T-helper 2 cell treated with Interferon-gamma antibody and Interleukin-4, amounts not matched to agents 100 ng/mL and 5 ng/mL, for 36 hours (primary cell): ENCODE data around the gene LRFN3. TPM values are rescaled to one million over a fixed set of nuclear protein-coding genes. Genes with fewer than 3 reads are reported as not detected.
"Not testable (repeated sequence)": the region's sequence is repeated elsewhere in the genome, so short reads cannot be mapped to it uniquely, and the experiment has no call there.

Experiments
- intact Hi-C: fragments of 100-400 bp; cut with micrococcal nuclease; formaldehyde crosslinking; loops from one replicate; pipeline ENCODE4 v1.15.1; 2023
- total RNA-seq: library from RNA; stranded (reverse); gene quantifications from 2 replicates; pipeline ENCODE4 v1.2.3, GENCODE V29; 2022

Gene LRFN3
- total RNA-seq, 1 donor from 2014 or later, result 9.7 TPM

DNA sequence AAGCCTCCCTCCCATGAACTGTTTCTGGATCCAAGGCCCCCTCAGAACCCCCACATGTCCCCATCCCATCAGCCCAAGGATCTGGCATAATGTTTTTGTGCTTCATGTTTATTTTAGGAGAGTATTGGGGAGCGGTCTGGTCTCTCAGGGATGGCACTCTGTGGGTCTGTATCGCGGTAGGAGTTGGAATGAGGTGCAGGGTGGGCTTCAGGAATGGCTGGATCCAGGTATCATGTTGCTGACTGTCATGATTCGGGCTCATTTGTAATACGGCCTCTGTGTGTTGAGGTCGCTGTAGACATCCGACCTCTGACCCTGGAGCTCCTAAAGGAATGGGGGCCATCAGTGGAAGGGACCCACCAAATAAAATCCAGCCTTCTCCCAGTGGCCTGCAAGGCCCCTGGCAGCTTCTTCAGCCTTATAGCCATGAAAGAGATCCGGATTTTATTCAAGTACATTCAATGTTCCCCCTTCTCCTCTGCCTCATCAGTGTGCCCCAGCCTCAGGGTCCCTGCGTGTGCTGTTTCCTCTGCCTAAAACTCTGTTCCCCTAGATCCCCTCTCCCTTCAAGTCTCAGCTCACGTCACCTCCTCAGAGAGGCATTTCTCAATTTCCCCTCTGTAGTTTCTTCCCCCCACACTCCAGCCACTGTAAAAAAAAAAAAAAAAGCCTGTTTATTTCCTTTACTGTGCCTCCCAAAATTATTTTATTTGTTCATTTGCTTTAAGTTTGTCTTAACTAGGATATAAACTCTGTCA lies 31.7 kb upstream of the LRFN3 start:
- intact Hi-C loops, result loop anchor here (5.0 kb wide), 1 partner anchor 192 kb away; no protein-coding TSS in a partner anchor

DNA sequence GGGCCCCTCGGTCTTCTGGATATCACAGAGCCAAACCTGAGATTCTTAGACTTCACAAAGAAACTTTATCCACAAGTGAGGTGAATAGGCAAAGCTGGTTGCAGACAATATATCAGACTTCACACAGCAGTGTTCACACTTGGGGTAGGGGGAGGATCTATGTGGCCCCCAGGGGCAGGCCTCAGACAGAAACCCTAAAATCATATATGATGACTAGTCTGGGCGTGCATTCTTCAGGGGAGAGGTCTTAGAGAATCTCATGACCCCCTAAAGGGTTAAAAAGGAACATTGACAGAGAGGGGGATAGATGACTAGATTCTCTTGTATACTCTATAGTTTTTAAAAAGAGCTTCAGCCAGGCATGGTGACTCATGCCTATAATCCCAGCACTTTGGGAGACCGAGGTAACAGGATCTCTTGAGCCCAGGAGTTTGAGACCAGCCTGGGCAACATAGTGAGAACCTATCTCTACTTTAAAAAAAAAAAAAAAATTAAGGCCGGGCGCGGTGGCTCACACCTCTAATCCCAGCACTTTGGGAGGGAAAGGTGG lies 30.9 kb upstream of the LRFN3 start:
- intact Hi-C loops, result no loop called here

DNA sequence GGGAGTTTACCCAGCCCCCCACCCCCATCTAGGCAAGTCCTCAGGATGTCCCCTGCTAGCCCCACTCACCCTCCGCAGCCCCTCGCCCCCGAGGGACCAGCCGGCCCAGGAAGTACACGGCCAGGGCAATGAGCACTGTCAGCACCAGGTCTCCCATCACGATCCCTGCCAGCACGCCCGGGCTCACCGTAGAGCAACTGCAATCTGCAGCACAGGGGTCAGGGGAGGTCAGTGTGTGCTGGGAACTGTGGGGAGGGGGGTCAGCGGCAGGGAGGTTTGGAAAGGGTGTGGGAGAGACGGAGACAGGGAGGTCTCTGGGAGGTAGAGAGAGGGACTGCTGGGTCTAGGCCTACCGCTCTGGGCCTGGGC lies 28.8 kb upstream of the LRFN3 start:
- intact Hi-C loops, result no loop called here

DNA sequence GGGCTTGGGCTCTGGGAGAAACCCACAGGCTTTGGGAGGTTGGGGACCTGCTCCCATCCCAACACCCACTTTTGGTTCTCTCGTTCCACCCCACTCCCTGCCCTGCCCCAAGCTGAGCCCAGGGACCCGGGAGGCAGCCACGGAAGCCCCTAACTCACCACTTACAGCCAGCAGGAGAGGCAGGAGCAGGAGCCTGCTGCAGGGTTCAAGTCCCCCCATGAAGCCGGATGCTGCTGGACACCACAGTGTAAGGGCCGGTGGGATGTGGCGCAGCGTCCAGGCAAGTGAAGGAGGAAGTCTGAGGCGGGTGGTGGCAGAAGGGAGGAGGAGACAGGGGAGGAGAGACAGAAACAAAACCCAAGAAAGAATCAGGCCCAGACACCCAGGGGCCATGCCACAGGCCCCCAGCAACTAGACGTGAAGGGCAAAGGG lies 28.1 kb upstream of the LRFN3 start, which contains the start of gene TYROBP:
TSS of gene TYROBP (minus strand) at position 286 of the 432 bp plus-strand sequence. CDS start at position 219, 67 bp downstream.
- intact Hi-C loops, result no loop called here

DNA sequence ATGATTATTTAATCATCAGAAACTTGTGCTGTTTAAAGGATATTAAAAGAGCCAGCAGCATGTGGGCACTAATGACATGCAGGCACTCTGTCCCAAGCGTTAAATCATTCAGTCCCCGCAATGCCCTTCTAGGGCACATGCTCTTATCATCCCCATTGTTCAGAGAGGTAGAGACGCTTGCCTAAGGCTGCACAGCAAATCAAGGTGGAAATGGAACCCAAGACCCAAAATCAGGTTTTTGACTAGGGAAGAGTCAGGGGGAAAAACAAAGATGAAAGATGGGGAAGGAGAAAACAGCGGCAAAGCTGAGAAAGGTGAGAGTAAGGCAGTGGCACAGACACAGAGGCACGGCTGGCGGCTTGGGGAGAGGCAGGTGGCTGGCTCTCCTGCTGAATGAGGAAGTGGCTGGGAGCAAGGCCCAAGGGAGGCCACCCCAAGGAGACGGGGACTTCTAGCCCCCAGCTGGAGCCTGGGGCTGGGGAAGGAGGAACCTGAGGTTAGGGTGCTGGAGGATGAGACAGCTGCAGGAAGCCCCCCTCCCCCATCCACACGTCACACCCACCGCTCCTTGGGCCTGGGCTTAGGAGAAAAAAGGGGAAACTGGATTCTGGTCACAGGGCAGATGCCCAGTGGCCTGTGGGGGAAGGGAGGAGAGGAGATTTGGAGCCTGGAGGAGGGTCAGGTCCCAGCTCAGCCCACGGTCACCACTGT lies 27.0 kb upstream of the LRFN3 start:
- intact Hi-C loops, result no loop called here

DNA sequence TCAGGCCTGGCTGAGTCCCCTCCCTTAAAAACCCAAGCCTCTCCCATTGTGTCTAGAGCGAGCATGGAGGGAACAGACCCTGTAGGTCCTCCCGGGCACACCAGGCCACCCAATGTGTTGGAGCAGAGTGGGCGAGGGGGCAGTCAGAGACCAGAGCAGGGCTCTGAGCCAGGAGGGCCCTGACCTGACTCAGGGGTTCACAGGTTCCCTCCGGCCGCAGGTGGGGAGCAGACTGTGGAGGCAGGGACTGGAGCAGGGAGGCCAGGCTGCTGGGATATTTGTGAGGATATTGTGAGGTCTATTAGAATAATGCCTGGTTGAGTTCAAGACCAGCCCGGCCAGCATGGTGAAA lies 26.5 kb upstream of the LRFN3 start:
- intact Hi-C loops, result no loop called here

DNA sequence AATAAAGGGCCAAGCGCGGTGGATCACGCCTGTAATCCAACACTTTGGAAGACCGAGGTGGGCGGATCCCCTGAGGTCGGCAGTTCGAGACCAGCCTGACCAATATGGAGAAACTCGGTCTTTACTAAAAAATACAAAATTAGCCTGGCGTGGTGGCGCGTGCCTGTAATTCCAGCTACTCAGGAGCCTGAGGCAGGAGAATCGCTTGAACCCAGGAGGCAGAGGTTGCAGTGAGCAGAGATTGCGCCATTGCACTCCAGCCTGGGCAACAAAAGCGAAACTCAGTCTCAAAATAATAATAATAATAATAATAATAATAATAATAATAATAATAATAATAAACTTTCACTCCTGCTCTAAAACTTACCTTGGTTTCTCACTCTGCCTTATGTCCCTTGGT lies 25.8 kb upstream of the LRFN3 start:
- intact Hi-C loops, result not testable (repeated sequence)

DNA sequence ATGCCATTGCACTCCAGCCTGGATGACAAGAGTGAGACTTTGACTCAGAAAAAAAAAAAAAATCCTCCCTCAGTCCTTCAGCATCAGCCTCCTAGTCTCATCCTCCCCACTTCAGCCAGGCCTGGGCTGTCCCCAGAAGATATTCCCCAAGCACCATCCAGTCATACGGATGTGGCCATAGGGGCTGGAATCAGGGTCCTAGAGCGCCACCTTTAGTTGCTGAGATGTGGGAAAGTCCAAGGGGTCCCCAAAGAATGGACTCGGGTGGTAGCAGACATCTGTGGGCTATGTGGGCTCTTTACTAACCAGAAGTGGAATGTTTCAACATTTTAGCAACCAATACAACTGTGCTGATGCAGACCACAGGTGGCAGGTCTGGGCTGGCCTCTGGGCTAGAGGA lies 25.0 kb upstream of the LRFN3 start:
- intact Hi-C loops, result no loop called here

DNA sequence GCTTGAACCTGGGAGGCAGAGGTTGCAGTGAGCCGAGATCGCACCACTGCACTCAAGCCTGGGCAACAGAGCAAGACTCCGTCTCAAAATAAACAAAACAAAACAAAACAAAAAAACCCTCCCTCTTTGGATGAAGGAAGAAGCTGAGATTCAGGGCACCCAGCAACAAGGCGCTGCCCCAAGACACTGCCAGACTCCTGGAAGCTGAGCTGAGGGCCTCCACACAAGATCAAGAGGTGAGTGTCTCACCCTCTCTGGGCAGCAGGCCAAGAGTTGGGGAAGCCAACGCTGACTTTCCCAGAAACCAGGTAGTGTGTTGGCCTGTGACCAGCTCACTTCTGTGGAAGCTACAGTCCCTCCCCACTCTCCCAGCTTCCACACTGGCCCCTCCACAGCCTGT lies 24.4 kb upstream of the LRFN3 start:
- intact Hi-C loops, result no loop called here

DNA sequence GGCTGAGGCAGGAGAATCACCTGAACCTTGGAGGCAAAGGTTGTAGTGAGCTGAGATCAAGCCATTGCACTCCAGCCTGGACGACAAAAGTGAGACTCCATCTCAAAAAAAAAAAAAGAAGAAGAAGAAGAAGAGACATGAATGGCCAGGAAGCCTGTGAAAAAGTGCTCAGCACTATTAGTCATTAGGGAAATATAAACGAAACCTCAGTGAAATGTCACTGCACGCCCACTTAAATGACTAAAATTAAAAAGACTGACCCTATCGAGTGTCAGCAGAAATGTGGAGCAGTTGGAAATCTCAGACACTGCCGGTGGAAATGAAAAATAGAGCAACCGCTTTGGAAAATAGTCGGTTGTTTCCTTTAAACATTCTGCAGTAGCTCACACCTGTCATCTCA lies 22.6 kb upstream of the LRFN3 start:
- intact Hi-C loops, result no loop called here

DNA sequence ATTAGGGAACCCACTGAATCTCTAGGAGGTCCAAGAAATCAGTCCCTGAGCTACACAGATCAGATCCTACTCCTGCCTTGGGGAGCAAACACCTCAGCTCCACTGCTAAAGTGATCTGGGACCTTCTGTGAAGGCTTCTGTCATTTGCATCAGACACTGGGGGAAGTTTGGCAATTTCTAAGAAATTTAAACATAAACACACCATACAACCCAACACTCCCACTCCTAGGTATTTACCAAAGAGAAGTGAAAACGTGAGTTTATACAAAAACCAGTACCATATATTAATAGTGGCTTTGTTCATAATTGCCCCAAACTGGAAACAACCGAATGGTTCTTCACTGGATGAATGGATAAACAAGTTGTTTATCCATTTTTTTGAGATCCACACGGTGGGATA lies 20.7 kb upstream of the LRFN3 start:
- intact Hi-C loops, result no loop called here

DNA sequence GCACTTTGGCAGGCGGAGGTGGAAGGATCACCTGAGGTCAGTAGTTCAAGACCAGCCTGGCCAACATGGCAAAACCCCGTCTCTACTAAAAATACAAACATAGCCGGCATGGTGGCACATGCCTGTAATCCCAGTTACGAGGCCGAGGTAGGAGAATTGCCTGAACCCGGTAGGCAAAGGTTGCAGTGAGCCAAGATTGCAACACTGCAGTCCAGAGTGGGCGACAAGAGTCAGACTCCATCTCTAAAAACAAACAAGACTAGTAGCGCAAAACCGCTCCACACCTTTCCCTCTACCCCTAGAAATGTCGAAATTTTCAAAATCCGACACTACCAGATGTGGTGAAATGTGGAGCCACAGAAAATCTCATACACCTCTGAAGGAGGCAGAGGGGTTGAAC lies 16.9 kb upstream of the LRFN3 start:
- intact Hi-C loops, result no loop called here

DNA sequence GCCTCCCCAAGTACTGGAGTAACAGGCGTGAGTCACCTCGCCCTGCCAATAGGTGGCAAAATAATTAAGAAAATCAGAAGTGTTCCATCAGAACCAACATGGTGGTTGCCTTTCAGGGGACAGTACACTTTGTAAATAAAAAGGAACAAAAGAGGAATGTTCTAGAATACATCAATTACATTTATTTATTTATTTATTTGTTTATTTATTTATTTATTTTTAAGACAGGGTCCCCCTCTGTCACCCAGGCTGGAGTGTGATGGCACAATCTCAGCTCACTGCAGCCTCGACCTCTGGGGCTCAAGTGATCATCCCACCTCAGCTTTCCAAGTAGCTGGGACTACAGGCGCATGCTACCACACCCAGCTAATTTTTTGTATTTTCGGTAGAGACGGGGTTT lies 15.2 kb upstream of the LRFN3 start:
- intact Hi-C loops, result no loop called here

DNA sequence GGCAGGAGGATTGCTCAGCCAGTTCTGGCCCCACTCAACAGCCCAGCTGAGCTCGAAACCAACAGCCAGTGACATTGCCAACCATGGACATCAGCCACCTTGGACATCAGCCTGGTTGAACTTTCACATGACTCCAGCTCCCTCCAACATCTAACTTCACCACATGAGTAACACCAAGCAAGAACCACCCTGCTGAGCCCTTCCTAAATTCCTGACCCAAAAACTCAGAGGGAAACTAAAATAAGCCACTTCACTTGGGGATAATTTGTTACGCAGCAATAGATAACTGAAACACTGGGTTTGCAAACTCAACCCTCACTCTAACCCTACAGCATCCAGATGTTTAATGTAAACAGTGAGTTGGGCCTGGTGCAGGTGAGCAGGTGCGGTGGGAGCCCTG lies 10.7 kb upstream of the LRFN3 start:
- intact Hi-C loops, result no loop called here

DNA sequence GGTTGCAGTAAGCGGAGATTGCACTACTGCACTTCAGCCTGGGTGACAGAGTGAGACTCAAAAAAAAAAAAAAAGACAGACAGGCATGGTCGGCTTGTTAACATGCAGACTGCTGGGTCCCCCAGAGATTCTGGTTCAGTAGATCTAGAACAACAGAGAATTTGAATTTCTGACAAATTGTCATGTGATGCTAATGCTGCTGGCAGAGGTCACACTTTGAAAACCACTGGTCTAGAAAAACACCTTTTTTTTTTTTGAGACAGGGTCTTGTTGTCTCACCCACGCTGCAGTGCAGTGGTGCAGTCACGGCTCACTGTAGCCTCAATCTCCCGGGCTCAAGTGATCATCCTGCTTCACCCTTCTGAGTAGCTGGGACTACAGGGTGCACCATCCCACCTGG lies 7.7 kb upstream of the LRFN3 start:
- intact Hi-C loops, result no loop called here

DNA sequence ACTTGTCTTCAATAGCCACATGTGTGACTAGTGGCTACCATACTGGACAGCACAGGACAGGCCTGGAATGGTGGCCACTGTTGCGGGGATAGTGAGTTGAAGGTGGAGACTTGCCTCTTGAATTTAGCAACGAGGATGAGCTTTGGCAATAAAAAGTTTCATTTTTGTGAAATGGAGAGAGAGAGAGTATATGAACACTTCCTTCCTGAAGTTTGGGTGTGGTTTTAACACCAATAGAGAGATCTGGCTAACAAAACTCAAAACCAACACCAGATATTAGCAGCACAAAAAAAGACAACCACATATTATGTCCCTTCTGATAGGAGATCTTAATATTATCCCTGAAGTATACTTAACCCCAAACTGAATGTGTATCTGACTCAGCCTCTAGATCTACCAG lies 6.3 kb upstream of the LRFN3 start:
- intact Hi-C loops, result no loop called here

DNA sequence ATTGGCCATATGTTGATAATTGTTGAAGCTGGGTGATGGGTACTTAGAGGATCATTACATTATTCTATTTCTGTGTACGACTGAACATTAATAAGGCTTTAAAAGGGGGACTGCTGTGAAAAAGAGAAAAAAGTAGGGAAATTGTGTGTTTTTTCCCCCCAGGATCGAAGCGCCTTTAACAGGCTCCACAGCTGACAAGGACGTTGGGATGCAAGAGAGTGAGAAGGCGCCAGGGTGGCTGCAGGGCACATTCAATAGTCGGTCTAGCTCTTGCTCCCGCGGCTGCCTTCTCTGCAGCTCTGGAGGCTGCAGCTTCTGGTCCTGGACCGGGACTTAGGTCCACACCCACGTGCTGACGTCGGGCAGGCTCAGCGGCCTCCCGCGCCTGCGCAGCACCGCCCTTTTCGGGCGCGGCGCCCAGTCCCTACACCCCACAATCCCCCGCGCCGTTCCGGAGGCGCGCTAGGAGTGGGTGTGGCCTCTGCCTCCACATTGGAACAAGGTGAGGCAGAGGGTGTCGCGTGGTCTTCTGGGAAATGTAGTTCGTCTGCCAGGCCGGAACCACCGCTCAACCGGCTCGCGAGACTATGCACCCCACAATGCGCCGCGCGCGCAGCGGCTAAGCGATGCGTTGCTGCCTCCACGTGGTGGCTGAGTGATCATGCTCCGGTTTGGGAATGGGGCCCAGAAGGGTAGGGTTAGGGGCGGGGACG lies 4.9 kb upstream of the LRFN3 start:
- intact Hi-C loops, result loop anchor here (1.0 kb wide), 10 partner anchors 28 to 283 kb away; partner anchors contain the start of genes ARHGAP33, COX6B1, PSENEN and TBCB

DNA sequence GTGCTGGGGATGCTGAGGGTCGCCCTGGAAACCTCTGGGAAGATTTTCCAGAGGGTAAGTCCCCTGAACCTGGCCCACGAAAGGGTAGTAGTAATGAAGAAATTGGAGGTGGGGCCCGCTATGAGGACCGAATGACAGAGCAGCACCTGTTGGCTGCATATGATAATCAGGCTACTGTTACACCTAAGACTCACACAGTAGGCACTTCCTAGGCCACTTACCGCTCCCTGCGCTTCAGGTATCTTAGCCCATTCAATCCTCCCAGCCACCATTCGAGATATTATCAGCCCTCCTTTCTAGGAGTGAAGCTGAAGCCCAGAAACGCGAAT lies 4.3 kb upstream of the LRFN3 start:
- intact Hi-C loops, result loop anchor here (1.0 kb wide), 10 partner anchors 29 to 284 kb away; partner anchors contain the start of genes ARHGAP33, COX6B1, PSENEN and TBCB

DNA sequence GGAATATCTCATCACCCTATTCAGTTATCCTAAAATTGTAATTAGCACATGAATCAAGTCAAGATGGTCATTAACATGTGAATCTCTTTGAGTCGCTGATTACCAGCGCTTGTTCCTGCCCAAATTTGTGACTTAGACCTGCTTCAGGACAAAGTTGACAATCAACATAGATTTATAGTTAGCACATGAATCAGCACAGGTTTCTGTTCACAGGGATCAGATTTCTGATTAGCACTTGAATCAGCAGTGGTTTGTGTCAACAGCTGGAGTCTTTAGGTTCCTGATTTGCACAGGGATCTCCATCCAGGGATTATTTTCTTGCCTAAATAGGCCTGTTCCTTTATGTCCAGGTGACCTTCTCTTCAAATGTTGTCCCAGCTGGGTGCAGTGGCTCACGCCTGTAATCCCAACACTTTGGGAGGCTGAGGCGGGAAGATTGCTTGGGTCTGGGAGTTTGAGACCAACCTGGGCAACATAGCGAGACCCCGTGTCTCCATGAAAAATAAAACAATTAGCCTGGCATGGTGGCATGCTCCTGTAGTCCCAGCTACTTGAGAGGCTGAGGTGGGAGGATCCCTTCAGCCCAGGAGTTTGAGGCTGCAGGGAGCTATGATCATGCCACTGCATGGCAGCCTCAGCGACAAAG lies 3.8 kb upstream of the LRFN3 start:
- intact Hi-C loops, result no loop called here

DNA sequence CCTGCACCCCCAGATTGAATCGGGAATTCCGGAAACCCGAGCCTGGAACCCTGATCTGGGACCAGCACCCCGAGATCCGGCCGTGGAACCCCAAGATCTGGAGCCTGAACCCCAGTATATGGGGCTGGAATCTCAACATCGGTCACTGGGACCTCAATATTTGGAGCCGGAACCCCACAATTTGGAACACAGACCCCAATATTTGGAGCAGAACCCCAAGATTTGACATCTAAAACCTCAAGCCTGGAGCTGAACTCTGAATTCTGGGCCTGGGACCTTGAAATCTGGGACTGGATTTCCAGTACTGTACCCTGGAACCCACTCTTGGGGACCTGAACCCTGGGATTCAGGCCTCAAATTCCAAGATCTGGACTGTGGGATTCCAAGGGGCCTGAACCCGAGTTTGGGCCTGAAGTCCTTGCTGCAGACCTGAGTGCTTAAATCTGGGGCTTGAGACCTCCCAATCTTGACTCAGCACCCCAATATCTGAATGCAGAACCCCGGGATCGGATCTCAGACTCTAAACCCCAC lies 629 bp downstream of the LRFN3 start:
- intact Hi-C loops, result loop anchor here (1.0 kb wide), 1 partner anchor 55 kb away; no protein-coding TSS in a partner anchor
